Limb (tissue), 2 donors: Measurements from ENCODE around the gene RYR2.
A peak's percentile ranks its signal among the peaks of the same experiment; 100 is the strongest.

ENCODE experiments used
- DNase-seq, 2 donors: peaks; one replicate each; pipeline ENCODE4 v3.0.0-alpha.2; 2016; ENCODE audit errors: extremely low spot score in 2 of 2

RYR2 gene

GRCh38 chr1:237640966-237641365 is 599.0 kb downstream of the RYR2 start:
- no peak for DNase-seq

DNA sequence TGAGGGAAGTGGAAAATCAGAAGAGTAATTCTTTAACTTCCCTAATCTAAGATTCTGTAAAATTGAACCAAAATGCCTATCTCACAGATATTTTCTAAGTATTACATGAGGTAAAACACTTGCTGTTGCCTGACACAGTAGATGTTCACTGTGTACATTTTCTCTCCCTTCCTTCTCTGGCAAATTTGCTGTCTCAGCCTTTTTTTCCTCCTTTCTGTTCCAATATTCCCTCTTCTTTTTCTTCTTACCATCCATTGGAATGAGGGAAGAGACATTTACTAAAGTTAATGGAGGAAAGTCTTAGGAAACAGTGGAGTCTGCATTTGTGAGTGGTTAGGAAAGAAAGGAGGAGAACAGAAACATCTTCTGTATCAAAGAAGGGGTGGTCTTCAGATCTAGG is 608.8 kb downstream of the RYR2 start:
- no peak for DNase-seq

DNA sequence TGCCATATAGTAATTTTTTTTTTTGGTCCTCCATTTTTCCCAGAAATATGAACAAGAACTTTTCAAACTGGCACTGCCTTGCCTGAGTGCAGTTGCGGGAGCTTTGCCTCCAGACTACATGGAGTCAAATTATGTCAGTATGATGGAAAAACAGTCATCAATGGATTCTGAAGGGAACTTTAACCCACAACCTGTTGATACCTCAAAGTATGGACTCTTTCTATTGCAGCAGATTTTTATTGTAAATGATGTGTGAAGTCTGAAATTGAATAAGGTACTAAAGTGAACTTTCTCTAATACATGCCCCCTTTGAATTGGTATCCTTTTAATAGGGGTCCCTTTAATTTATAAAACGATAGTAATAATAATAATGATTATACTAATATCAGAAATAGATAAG is 613.8 kb downstream of the RYR2 start:
- no peak for DNase-seq

DNA sequence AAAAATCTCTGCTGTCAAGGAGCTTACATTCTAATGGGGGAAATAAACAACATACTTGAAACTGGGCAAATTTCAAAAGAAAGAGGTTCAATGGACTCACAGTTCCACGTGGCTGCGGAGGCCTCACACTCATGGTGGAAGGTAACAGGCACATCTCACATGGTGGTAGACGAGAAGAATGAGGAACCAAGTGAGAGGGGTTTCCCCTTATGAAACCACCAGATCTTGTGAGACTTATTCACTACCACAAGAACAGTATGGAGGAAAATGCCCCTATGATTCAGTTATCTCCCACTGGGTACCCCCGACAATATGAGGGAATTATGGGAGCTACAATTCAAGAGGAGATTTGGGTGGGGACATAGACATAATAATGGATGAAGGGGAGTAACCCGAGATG is 622.4 kb downstream of the RYR2 start:
- DNase-seq = no peak

DNA sequence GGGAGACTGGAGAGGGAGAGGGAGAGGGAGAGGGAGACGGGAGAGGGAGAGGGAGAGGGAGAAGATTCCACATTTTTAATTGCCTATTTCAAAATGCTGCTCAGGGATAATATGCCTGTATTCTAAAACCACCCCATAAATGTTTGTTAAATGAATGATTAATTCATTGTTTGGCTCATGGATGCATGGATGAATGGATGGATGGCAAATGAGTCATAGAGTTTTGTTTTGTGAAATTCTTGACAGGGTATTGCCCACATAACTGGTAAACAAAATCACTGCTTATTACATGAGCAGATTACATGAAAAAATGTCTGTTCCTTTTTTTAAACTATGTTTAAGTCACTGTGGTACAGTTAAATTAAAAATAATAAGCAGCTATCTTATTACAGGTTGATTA is 628.3 kb downstream of the RYR2 start:
- no peak for DNase-seq

DNA sequence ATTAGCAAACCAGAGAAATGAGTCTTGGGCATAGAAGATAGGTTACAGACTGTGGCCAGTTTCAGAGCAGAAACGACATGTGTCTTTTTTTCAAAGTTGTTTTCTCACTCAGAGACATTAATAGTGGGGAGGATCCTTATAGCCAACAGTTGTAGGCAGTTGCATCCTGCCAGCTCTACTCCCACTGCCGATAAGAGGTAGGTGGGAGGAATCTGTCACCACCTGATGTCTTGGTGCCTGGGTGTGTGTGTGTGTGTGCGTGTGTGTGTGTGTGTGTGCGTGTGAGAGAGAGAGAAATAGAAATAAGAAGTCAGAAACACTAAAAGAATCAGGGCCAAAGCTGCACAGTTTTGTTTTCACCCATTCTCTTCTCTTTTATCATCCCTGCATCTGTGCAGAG is 629.3 kb downstream of the RYR2 start:
- no peak for DNase-seq

GRCh38 chr1:237671935-237672334 is 630.0 kb downstream of the RYR2 start:
- no peak for DNase-seq

DNA sequence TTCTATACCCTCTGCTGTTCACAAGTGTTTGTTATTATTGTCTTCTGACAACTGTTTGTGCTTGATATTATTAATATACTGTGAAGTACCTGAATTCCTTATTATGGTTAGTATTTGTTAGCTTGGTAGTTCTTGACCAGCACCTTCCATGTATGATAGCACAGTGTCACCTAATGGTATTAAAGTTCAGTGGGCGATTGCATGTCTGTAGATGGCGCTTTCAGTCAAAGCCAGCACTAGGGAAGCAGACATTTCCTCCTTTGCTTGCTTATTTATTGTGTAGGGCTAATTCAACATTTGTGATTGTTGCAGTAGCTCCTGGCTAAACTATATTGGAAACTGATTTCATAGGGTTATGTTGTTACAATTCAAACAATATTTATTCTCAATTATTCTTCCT is 630.8 kb downstream of the RYR2 start:
- DNase-seq = no peak

DNA sequence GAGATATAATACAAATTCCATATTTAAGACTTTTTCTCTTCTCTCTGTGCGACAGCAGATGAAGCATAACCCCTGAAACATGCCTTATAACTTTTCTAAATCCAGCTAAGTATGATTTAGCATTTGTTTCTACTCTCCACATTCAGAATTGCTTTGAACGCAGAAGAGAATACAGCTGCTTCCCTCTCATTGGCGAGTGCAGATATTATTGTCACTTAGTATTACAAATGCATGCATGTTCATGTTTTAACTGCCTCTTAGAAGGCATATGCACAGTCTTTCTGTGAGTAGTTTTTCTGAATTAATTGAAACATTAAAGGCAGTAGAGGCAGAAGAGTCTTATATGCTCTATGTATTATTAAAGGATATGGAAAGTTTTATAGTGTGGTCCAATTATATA is 631.6 kb downstream of the RYR2 start:
- no peak for DNase-seq

DNA sequence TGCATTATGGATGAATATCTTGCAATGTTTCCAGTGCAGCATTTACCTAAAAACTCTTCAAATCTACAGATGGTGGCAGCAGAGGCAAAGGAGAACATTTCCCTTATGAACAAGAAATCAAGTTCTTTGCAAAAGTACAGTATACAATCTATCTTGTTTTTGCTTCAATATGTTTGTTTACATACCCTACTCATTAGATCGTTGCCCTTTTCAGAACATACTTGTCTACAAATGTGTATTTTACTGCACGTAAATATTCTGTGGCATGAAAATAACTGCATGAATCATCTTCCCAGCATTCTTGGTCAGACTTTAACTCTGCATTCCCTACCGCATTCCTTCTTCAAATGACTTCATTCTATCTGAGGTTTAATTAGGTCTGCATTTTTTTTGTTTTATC is 636.0 kb downstream of the RYR2 start:
- peak in 1 of 2 donors; percentile 48 for DNase-seq

DNA sequence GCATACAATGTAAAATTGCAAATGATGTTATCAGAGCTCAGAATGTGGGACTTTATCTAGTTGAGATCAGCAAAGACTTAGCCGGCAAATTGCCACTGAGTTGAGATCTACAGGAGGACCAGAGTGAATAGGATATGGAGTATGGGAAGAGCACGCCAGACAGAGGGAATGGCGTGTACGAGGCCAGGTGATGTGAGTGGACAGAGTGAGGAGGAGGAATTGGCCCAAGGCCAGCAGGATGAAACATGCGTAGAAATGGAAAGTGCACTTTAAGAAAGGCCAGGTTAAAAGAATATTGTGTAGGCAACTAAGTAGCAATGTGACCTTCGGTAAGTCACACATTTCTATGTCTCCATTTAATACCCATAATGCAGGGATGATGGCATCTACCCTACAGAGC is 637.7 kb downstream of the RYR2 start:
- DNase-seq = no peak

GRCh38 chr1:237681210-237681609 is 639.2 kb downstream of the RYR2 start:
- no peak for DNase-seq

DNA sequence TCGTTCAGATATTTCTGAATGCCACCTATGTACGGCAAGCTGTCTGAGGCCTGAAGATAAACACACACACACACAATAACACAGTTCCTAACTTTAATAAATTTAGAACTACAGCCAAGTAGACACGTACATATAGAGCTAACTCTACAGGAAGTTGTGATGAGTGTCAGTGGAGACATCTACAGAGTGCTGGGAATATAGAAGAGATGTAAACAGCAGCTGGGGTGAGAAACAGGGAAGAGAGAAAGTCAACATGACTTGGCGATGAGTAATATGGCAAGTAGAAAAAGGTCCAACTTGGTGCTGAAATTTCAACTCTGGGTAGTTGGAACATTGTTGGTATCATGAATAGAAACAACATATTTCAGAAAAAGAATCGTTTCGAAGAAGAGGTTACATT is 642.3 kb downstream of the RYR2 start:
- no peak for DNase-seq

DNA sequence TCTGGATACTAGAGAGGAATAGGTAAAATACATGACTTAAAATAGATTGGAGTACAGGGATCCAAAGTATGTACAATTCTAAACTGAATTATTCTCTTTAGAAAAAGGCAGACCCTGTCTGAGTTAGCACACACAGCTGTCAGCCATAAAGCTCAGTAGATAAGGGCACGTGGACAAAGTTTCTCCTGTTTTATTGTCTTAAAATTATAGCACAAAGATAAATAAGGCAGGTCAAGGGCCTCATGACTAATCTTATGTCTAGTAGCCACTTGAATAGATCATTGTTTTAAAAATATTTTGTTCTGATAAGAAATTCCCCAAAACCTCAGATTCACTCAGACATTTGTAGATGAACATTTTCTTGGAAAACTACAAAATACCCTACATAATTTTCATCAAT is 643.6 kb downstream of the RYR2 start:
- DNase-seq = no peak

- DNase-seq = no peak
These were observed 645.8 kb downstream of the RYR2 start for GRCh38 chr1:237687804-237688203.

DNA sequence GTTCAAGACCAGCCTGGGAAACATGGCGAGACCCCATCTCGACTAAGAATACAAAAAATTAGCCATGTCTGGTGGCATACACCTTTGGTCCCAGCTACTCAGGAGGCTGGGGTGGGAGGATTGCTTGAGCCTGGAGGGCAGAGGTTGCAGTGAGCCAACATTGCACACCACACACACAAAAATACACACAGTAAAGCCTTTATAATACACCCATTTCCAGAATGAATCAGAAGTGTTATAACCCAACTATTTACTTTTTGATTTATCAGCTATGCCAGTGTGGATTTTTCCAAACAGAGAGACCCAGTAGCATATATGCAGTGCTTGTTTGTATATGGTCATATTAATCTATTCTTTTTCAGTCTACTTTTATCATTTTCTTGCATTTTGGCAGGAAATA is 648.7 kb downstream of the RYR2 start:
- DNase-seq = no peak

DNA sequence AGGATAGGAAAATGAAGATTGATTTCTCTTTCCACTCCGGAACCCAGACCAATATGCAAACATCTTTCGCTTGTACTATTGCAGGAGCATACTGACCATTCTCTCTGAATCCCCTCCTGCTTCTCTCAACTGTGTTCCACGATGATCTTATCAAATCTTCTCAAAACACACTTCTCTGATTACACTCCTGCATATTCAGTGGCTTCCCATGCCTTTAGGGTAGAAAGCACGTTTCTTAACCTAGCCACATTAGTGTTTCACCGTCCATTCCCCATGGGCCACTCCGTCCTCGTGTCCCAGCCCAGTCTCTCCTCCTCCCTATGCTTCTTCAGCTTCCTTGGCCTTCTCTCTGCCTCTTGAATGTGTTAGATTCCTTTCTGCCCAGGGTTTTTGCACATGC is 650.3 kb downstream of the RYR2 start:
- no peak for DNase-seq

DNA sequence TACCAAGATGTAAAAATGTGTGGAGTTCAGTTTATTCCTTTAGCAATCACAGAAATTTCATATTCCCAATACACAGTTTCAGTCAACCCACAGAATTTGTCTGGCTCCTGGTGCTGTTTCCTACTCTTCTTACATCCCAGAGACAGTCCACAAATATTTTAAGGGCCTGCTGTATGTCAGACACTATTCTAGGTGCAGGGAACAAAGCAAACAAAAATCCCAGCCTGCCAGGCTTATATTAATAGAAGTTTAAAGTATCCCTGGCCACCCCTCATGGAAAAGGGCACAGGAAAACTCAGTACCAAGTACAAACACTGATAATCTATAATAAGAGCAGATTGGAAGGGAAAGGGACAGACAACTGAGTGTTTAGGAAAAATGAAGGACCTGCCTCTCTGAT is 653.9 kb downstream of the RYR2 start:
- DNase-seq = no peak

DNA sequence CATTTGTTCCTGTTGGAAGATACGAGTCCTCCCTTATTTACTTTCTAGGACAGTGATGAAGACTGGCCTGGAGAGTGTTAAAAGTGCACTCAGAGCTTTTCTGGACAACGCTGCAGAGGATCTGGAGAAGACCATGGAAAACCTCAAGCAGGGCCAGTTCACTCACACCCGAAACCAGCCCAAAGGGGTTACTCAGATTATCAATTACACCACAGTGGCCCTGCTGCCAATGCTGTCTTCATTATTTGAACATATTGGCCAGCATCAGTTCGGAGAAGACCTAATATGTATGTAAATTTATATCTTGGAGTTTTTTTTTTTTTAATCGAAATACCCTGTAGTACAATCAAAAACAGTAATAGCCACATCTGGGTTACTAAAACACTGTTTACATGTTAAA is 658.2 kb downstream of the RYR2 start:
- no peak for DNase-seq

- no peak for DNase-seq
These were observed 659.5 kb downstream of the RYR2 start for GRCh38 chr1:237701534-237701933.

DNA sequence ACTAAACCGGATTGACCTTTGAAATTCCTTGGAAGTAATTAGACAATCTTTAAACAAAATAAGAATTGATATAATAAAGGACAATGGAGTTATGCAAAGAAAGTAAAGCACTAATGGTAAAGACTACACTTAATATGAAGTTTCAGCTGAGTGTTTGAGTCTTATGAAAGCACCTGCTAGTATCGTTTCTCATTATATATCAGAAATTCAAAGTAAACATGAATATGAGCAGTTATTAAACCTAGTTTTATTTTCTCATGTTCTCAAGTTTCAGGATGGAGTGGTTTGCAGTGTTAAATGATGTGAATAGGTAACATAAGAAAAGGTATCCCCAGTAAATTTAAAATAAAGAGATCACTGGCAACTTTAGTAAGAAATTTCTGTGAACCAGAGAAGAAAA is 660.2 kb downstream of the RYR2 start:
- DNase-seq = no peak

DNA sequence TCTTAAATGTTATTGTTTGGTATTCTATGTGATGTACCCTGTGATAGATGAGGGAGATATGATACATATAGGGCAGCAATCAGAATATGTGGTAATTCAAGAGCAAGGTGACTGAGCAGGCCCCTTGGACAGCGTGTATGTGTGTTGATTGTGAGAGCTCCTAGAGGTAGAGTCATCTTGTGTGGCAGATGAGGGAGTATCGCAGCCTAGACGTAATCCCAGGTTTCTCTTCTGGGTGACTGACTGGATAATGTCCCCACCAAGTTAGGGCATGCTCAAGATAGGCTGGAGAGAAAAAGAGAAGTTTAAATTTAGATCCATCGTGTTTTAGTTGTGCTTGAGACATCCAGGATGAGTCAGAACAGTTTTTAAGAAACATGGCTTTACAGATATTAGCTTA is 663.5 kb downstream of the RYR2 start:
- no peak for DNase-seq

- DNase-seq = no peak
These were observed 667.4 kb downstream of the RYR2 start for GRCh38 chr1:237709355-237709754.

DNA sequence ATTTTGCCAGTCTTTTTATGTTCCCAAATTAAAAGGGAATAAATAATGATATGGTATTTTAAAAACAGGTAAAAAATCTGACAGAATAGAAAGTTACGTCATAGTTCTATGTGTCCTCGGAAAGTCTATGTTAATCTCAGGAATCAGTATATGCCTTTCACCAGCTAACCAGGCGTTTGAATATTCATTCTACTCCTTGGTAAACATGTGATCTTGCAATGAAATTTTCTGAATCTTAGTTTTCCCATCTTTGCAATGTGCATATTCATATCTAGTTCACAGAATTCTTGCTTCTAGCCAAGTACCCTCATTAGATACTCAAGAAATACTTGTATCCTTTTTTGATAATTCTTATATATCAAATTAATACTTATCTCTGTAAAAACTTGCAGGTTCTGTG is 669.3 kb downstream of the RYR2 start:
- DNase-seq = no peak

DNA sequence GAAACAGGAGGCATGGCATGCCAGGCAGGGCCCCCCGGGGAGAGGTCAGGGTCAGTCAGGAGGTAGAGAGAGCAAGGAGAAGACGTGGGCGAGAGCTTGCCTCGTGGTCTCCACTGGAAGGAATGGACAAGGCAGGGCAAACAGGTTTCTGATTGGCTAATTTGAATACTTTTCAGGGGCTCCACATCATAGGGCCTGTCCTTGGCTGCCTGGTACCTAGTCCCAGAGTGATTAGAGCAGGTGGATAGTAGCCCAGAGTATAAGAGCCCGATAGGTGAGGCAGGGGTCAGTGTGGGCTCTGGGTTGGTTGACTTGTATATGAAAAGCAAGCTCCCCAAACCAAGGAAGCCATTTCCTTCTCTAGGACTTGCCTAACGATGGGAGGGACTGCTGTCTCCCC is 670.1 kb downstream of the RYR2 start:
- DNase-seq = no peak
